ENCODE results near the gene AGAP6.
"Not testable (repeated sequence)": the region's sequence is repeated elsewhere in the genome, so short reads cannot be mapped to it uniquely, and the experiment has no call there.

Gene AGAP6

GRCh38 chr10:50016926-50017325 is 28.7 kb downstream of the AGAP6 start:
- not testable (repeated sequence) for H3K27me3 Mint-ChIP-seq, H3K4me1 Mint-ChIP-seq, H3K9me3 Mint-ChIP-seq, H3K27ac Mint-ChIP-seq, H3K4me3 Mint-ChIP-seq, H3K36me3 Mint-ChIP-seq

GRCh38 chr10:50017646-50018045 is 29.4 kb downstream of the AGAP6 start:
- H3K4me3 Mint-ChIP-seq, H3K36me3 Mint-ChIP-seq, H3K27ac Mint-ChIP-seq, H3K27me3 Mint-ChIP-seq, H3K4me1 Mint-ChIP-seq, H3K9me3 Mint-ChIP-seq: not testable (repeated sequence)

GRCh38 chr10:50019279-50019678 is 31.1 kb downstream of the AGAP6 start:
- H3K9me3 Mint-ChIP-seq, H3K36me3 Mint-ChIP-seq, H3K4me1 Mint-ChIP-seq, H3K27me3 Mint-ChIP-seq, H3K27ac Mint-ChIP-seq, H3K4me3 Mint-ChIP-seq: not testable (repeated sequence)

GRCh38 chr10:50020451-50021024 is 32.3 kb downstream of the AGAP6 start:
- not testable (repeated sequence) for H3K4me1 Mint-ChIP-seq, H3K27ac Mint-ChIP-seq, H3K9me3 Mint-ChIP-seq, H3K36me3 Mint-ChIP-seq, H3K27me3 Mint-ChIP-seq, H3K4me3 Mint-ChIP-seq

GRCh38 chr10:50021646-50022045 is 33.4 kb downstream of the AGAP6 start:
- Mint-ChIP-seq H3K4me3 (no peak overlapping the region), H3K27ac (no peak overlapping the region), H3K36me3 (no peaks in the 10 kb centered on the region), H3K9me3 (no peaks in the 10 kb centered on the region), H3K4me1 (no peaks in the 10 kb centered on the region), H3K27me3 (peaks cover 8% of the 10 kb centered on the region)

- H3K36me3 Mint-ChIP-seq, H3K9me3 Mint-ChIP-seq: not testable (repeated sequence)
Measured at GRCh38 chr10:50024716-50025383, 36.6 kb downstream of the AGAP6 start.

GRCh38 chr10:50025627-50026026 is 37.4 kb downstream of the AGAP6 start:
- no peak overlapping the region for H3K27ac Mint-ChIP-seq
- no peaks in the 10 kb centered on the region for H3K4me1 Mint-ChIP-seq
- H3K9me3 Mint-ChIP-seq, result no peaks in the 10 kb centered on the region
- H3K4me3 Mint-ChIP-seq, result no peak overlapping the region
- H3K36me3 Mint-ChIP-seq, result no peaks in the 10 kb centered on the region
- peaks cover 12% of the 10 kb centered on the region for H3K27me3 Mint-ChIP-seq

More at GRCh38 chr10:50024716-50025383, 36.6 kb downstream of the AGAP6 start:
- peaks cover 12% of the 10 kb centered on the region for H3K27me3 Mint-ChIP-seq
- not testable (repeated sequence) for H3K4me3 Mint-ChIP-seq, H3K27ac Mint-ChIP-seq, H3K4me1 Mint-ChIP-seq

- no peaks in the 10 kb centered on the region for H3K4me1 Mint-ChIP-seq
- peaks cover 12% of the 10 kb centered on the region for H3K27me3 Mint-ChIP-seq
- no peak overlapping the region for H3K27ac Mint-ChIP-seq
- H3K36me3 Mint-ChIP-seq, result no peaks in the 10 kb centered on the region
- H3K9me3 Mint-ChIP-seq, result no peaks in the 10 kb centered on the region
- no peak overlapping the region for H3K4me3 Mint-ChIP-seq
Measured at GRCh38 chr10:50027195-50027594, 39.0 kb downstream of the AGAP6 start.

- no peaks in the 10 kb centered on the region for H3K4me1 Mint-ChIP-seq
- H3K27me3 Mint-ChIP-seq, result no peaks in the 10 kb centered on the region
- peak overlapping the region; percentile 23 for H3K27ac Mint-ChIP-seq
- H3K36me3 Mint-ChIP-seq, result peaks cover 2% of the 10 kb centered on the region
- H3K4me3 Mint-ChIP-seq, result no peak overlapping the region
- no peaks in the 10 kb centered on the region for H3K9me3 Mint-ChIP-seq
Measured at GRCh38 chr10:50033481-50033880, 45.3 kb downstream of the AGAP6 start.

- H3K27me3 Mint-ChIP-seq, H3K27ac Mint-ChIP-seq, H3K4me1 Mint-ChIP-seq, H3K36me3 Mint-ChIP-seq, H3K4me3 Mint-ChIP-seq, H3K9me3 Mint-ChIP-seq: not testable (repeated sequence)
Measured at GRCh38 chr10:50035337-50035736, 47.1 kb downstream of the AGAP6 start.

GRCh38 chr10:50044941-50045664 is 56.9 kb downstream of the AGAP6 start:
- H3K9me3 Mint-ChIP-seq, result no peaks in the 10 kb centered on the region

GRCh38 chr10:50046457-50046856 is 58.3 kb downstream of the AGAP6 start:
- not testable (repeated sequence) for H3K9me3 Mint-ChIP-seq, H3K27me3 Mint-ChIP-seq, H3K4me3 Mint-ChIP-seq, H3K27ac Mint-ChIP-seq, H3K4me1 Mint-ChIP-seq, H3K36me3 Mint-ChIP-seq

More at GRCh38 chr10:50044941-50045664, 56.9 kb downstream of the AGAP6 start:
- H3K4me3 Mint-ChIP-seq, result no peak overlapping the region
- H3K27ac Mint-ChIP-seq, result no peak overlapping the region
- H3K4me1 Mint-ChIP-seq, result no peaks in the 10 kb centered on the region
- H3K27me3 Mint-ChIP-seq, result no peaks in the 10 kb centered on the region
- peaks cover 2% of the 10 kb centered on the region for H3K36me3 Mint-ChIP-seq

- not testable (repeated sequence) for H3K27me3 Mint-ChIP-seq, H3K4me1 Mint-ChIP-seq, H3K4me3 Mint-ChIP-seq, H3K9me3 Mint-ChIP-seq, H3K36me3 Mint-ChIP-seq, H3K27ac Mint-ChIP-seq
Measured at GRCh38 chr10:50047594-50047993, 59.4 kb downstream of the AGAP6 start.

GRCh38 chr10:50051995-50052660 is 63.9 kb downstream of the AGAP6 start:
- not testable (repeated sequence) for H3K36me3 Mint-ChIP-seq, H3K9me3 Mint-ChIP-seq, H3K27ac Mint-ChIP-seq, H3K4me3 Mint-ChIP-seq, H3K27me3 Mint-ChIP-seq, H3K4me1 Mint-ChIP-seq

GRCh38 chr10:50052778-50053376 is 64.7 kb downstream of the AGAP6 start:
- H3K27me3 Mint-ChIP-seq, H3K4me3 Mint-ChIP-seq, H3K36me3 Mint-ChIP-seq, H3K27ac Mint-ChIP-seq, H3K9me3 Mint-ChIP-seq, H3K4me1 Mint-ChIP-seq: not testable (repeated sequence)
